Stimulated activated effector memory CD8-positive, alpha-beta T cell treated with anti-CD3 and anti-CD28 coated beads, Interleukin-12 subunit alpha, Interleukin-12 subunit beta, amount 100 ng/mL, for 72 hours (primary cell): ENCODE measurements around the gene INSRR.
A peak's percentile ranks its signal among the peaks of the same experiment; 100 is the strongest.

Experiments used
- ATAC-seq: fragments of 150-1000 bp; cut with Tn5 transposase; 2 replicates; pipeline ENCODE4 v1.10.0; 2021
- DNase-seq, 2 donors: peaks; one replicate each; pipeline ENCODE4 v3.0.0; 2021 to 2022; ENCODE audit warnings: low spot score in 2 of 2
- H3K27ac Mint-ChIP-seq: one replicate; pipeline ENCODE4 v1.8.0; 2022; ENCODE audit warnings: mild to moderate bottlenecking, mixed read lengths
- H3K36me3 Mint-ChIP-seq: one replicate; pipeline ENCODE4 v1.8.0; 2022; ENCODE audit warnings: mild to moderate bottlenecking, mixed read lengths
- H3K4me1 Mint-ChIP-seq: one replicate; pipeline ENCODE4 v1.8.0; 2022; ENCODE audit warnings: mixed read lengths
- H3K4me3 Mint-ChIP-seq: one replicate; pipeline ENCODE4 v1.8.0; 2022; ENCODE audit warnings: mild to moderate bottlenecking, mixed read lengths
- H3K9me3 Mint-ChIP-seq: one replicate; pipeline ENCODE4 v1.8.0; 2022; ENCODE audit warnings: mixed read lengths

The INSRR gene

GRCh38 chr1:156852418-156852874, 6.5 kb downstream of the INSRR start:
- H3K4me1 Mint-ChIP-seq: peaks cover 23% of the 10 kb centered on the region
- DNase-seq: no peak
- H3K27ac Mint-ChIP-seq: peak overlapping the region; percentile 1
- ATAC-seq: no peak
- H3K9me3 Mint-ChIP-seq: no peaks in the 10 kb centered on the region
- H3K4me3 Mint-ChIP-seq: no peak overlapping the region
- H3K36me3 Mint-ChIP-seq: no peaks in the 10 kb centered on the region

GRCh38 chr1:156851779-156852417, 7.0 kb downstream of the INSRR start:
- Mint-ChIP-seq H3K27ac (no peak overlapping the region), H3K9me3 (no peaks in the 10 kb centered on the region), H3K36me3 (no peaks in the 10 kb centered on the region), H3K4me1 (peaks cover 28% of the 10 kb centered on the region), H3K4me3 (no peak overlapping the region)
- no peak for ATAC-seq
- no peak for DNase-seq

GRCh38 chr1:156849151-156849496, 9.8 kb downstream of the INSRR start:
- ATAC-seq (no peak), DNase-seq (no peak)
- Mint-ChIP-seq H3K27ac (peak overlapping the region; percentile 76), H3K9me3 (no peaks in the 10 kb centered on the region), H3K36me3 (no peaks in the 10 kb centered on the region), H3K4me3 (peak overlapping the region; percentile 70), H3K4me1 (peaks cover 40% of the 10 kb centered on the region)

GRCh38 chr1:156848461-156849150, 10.3 kb downstream of the INSRR start:
- Mint-ChIP-seq H3K9me3 (no peaks in the 10 kb centered on the region), H3K27ac (peak overlapping the region; percentile 76), H3K4me1 (peaks cover 45% of the 10 kb centered on the region), H3K4me3 (peak overlapping the region; percentile 70), H3K36me3 (no peaks in the 10 kb centered on the region)
- peak; percentile 46 to 67 for DNase-seq
- ATAC-seq: peak; percentile 89

GRCh38 chr1:156847591-156848460, 11.1 kb downstream of the INSRR start:
- H3K4me1 Mint-ChIP-seq: peaks cover 45% of the 10 kb centered on the region
- H3K27ac Mint-ChIP-seq: peak overlapping the region; percentile 76
- DNase-seq: no peak
- no peaks in the 10 kb centered on the region for H3K9me3 Mint-ChIP-seq
- H3K4me3 Mint-ChIP-seq: peak overlapping the region; percentile 70
- H3K36me3 Mint-ChIP-seq: no peaks in the 10 kb centered on the region
- ATAC-seq: no peak

- Mint-ChIP-seq H3K4me3 (peak overlapping the region; percentile 70), H3K4me1 (peaks cover 45% of the 10 kb centered on the region), H3K9me3 (no peaks in the 10 kb centered on the region), H3K36me3 (no peaks in the 10 kb centered on the region), H3K27ac (no peak overlapping the region)
- DNase-seq (no peak), ATAC-seq (no peak)
Observed at GRCh38 chr1:156846643-156847042, 12.3 kb downstream of the INSRR start.

GRCh38 chr1:156845953-156846545, 12.9 kb downstream of the INSRR start:
- DNase-seq: no peak
- H3K4me3 Mint-ChIP-seq: peak overlapping the region; percentile 70
- no peak overlapping the region for H3K27ac Mint-ChIP-seq
- no peak for ATAC-seq
- H3K9me3 Mint-ChIP-seq: no peaks in the 10 kb centered on the region
- H3K4me1 Mint-ChIP-seq: peaks cover 45% of the 10 kb centered on the region
- H3K36me3 Mint-ChIP-seq: no peaks in the 10 kb centered on the region

- Mint-ChIP-seq H3K36me3 (no peaks in the 10 kb centered on the region), H3K9me3 (no peaks in the 10 kb centered on the region), H3K4me3 (peak overlapping the region; percentile 70), H3K27ac (no peak overlapping the region), H3K4me1 (peaks cover 45% of the 10 kb centered on the region)
- ATAC-seq (peak; percentile 55), DNase-seq (peak in 1 of 2 donors; percentile 26)
Observed at GRCh38 chr1:156845055-156845952, 13.6 kb downstream of the INSRR start.

GRCh38 chr1:156844638-156845037, 14.3 kb downstream of the INSRR start:
- peak overlapping the region; percentile 70 for H3K4me3 Mint-ChIP-seq
- peaks cover 45% of the 10 kb centered on the region for H3K4me1 Mint-ChIP-seq
- no peaks in the 10 kb centered on the region for H3K9me3 Mint-ChIP-seq
- H3K36me3 Mint-ChIP-seq: no peaks in the 10 kb centered on the region
- H3K27ac Mint-ChIP-seq: no peak overlapping the region
- ATAC-seq: no peak
- DNase-seq: no peak

- DNase-seq: no peak
- Mint-ChIP-seq H3K4me3 (peak overlapping the region; percentile 70), H3K36me3 (no peaks in the 10 kb centered on the region), H3K4me1 (peaks cover 44% of the 10 kb centered on the region), H3K27ac (no peak overlapping the region), H3K9me3 (no peaks in the 10 kb centered on the region)
- no peak for ATAC-seq
Observed at GRCh38 chr1:156844102-156844501, 14.8 kb downstream of the INSRR start.

GRCh38 chr1:156842618-156843300, 16.2 kb downstream of the INSRR start:
- H3K4me3 Mint-ChIP-seq: no peak overlapping the region
- H3K27ac Mint-ChIP-seq: no peak overlapping the region
- no peaks in the 10 kb centered on the region for H3K36me3 Mint-ChIP-seq
- peaks cover 37% of the 10 kb centered on the region for H3K4me1 Mint-ChIP-seq
- no peak for ATAC-seq
- DNase-seq: no peak
- no peaks in the 10 kb centered on the region for H3K9me3 Mint-ChIP-seq

GRCh38 chr1:156841295-156841855, 17.5 kb downstream of the INSRR start:
- DNase-seq (no peak), ATAC-seq (no peak)
- peaks cover 41% of the 10 kb centered on the region for H3K4me1 Mint-ChIP-seq
- no peak overlapping the region for H3K4me3 Mint-ChIP-seq
- no peaks in the 10 kb centered on the region for H3K36me3 Mint-ChIP-seq
- H3K9me3 Mint-ChIP-seq: no peaks in the 10 kb centered on the region
- H3K27ac Mint-ChIP-seq: no peak overlapping the region

- no peak for ATAC-seq
- Mint-ChIP-seq H3K4me1 (peaks cover 46% of the 10 kb centered on the region), H3K9me3 (no peaks in the 10 kb centered on the region), H3K27ac (no peak overlapping the region), H3K36me3 (no peaks in the 10 kb centered on the region), H3K4me3 (no peak overlapping the region)
- no peak for DNase-seq
Observed at GRCh38 chr1:156840898-156841279, 18.0 kb downstream of the INSRR start.
